ENCODE data around the gene ENPP3. TPM values are rescaled to one million over a fixed set of nuclear protein-coding genes. Genes with fewer than 3 reads are reported as not detected.

The ENPP3 gene
- total RNA-seq, 2 experiments from 2014 or later, result 0.93 to 1.4 TPM

Small RNA genes within 50 kb of the gene (microRNA-seq; reads per million reads assigned to microRNA genes)
- gene MIR548H5, result not detected

Other genes starting within 250 kb of the ENPP3 start
- not detected for gene ARG1, start 64.1 kb upstream of the ENPP3 start, total RNA-seq
- gene MED23, start 9.1 kb upstream of the ENPP3 start, total RNA-seq, result 10 to 100 TPM; 28.4 to 33.1 TPM
- gene OR2A4, start 64.1 kb downstream of the ENPP3 start, total RNA-seq, result not detected
- not detected for gene CTAGE9, start 73.7 kb downstream of the ENPP3 start, total RNA-seq
- gene ENPP1, start 170.7 kb downstream of the ENPP3 start, total RNA-seq, result under 1 TPM; 0.15 to 0.47 TPM